ENCODE results near the gene ALMS1. TPM values are rescaled to one million over a fixed set of nuclear protein-coding genes. Genes with fewer than 3 reads are reported as not detected.

ALMS1 gene
- total RNA-seq, 2 donors from 2014 or later: 11.7 to 16.6 TPM

DNA sequence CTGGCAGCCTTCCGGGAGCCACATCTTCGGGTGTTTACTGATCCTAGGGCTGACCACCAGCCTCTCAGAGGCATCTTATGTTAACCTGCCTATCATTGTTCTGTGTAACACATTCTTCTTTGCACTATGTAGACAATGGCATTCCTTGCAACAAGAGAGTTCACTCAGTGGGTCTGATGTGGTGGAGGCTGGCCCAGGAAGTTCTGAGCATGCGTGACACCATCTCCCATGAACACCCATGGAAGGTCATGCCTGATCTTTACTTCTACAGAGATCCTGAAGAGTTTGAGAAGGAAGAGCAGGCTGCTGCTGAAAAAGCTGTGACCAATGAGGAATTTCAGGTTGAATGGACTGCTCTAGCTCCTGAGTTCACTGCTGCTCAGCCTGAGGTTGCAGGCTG is 15.3 kb upstream of the ALMS1 start:
- Histone ChIP-seq H3K36me3 (no peaks in the 10 kb centered on the region), H3K27me3 (no peaks in the 10 kb centered on the region), H3K27ac (no peak overlapping the region), H3K9me3 (no peaks in the 10 kb centered on the region), H3K4me3 (no peak overlapping the region), H3K9ac (ENCODE audit: low read depth in 2 of 2, low read length in 2 of 2) (no peak overlapping the region), H3K4me1 (no peaks in the 10 kb centered on the region)
- DNase-seq: no peak
- intact Hi-C loops (cut with DNase I): no loop called here
- TF ChIP-seq, protein P1, sequence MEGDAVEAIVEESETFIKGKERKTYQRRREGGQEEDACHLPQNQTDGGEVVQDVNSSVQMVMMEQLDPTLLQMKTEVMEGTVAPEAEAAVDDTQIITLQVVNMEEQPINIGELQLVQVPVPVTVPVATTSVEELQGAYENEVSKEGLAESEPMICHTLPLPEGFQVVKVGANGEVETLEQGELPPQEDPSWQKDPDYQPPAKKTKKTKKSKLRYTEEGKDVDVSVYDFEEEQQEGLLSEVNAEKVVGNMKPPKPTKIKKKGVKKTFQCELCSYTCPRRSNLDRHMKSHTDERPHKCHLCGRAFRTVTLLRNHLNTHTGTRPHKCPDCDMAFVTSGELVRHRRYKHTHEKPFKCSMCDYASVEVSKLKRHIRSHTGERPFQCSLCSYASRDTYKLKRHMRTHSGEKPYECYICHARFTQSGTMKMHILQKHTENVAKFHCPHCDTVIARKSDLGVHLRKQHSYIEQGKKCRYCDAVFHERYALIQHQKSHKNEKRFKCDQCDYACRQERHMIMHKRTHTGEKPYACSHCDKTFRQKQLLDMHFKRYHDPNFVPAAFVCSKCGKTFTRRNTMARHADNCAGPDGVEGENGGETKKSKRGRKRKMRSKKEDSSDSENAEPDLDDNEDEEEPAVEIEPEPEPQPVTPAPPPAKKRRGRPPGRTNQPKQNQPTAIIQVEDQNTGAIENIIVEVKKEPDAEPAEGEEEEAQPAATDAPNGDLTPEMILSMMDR (IDR thresholded peaks at IDR 0.05): no peak

DNA sequence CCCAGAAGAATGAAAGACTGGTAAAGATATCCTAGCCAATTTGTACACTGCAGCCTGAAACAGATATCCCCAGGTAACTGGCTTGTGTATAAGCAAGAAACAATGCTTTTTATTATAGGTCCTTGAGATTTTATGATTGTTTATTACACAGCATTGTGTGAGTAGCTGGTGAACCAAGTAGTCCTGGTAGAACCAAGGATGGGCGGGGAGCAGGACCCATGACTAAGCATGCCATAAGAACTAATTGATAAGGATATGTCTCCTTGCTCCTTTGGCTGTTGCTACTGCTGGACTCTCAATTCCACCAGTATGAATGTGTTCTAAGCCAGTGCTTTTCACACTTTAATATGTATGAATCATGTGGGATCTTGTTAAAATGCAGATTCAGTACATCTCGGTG is 12.3 kb upstream of the ALMS1 start:
- intact Hi-C loops (cut with DNase I): no loop called here
- no peaks in the 10 kb centered on the region for H3K27me3 ChIP-seq

DNA sequence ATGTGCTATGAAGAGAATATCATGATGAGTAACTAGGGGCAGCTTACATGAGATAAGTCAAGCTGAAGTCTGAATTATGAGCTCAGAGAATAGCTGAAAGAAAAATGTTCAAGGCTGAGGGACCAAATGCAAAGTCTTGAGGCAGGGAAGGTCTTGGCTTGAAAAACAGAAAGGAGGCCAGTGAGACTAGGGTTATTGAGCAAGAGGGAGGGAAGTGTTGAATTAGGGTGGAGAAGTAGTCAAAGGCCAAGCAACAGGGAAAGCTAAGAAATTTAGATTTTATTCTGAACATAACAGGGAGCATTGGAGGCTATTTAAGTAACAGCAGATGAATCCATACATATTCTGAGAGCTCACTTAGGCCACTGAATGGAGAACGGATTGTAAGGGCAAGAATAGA is 11.4 kb upstream of the ALMS1 start:
- H3K9me3 ChIP-seq: no peaks in the 10 kb centered on the region
- TF ChIP-seq, protein P1 (IDR thresholded peaks at IDR 0.05): no peak
- H3K4me1 ChIP-seq: no peaks in the 10 kb centered on the region
- H3K27ac ChIP-seq: no peak overlapping the region
- H3K36me3 ChIP-seq: no peaks in the 10 kb centered on the region
- no peak overlapping the region for H3K9ac ChIP-seq (ENCODE audit: low read depth in 2 of 2, low read length in 2 of 2)
- H3K4me3 ChIP-seq: no peak overlapping the region
- DNase-seq: no peak
- intact Hi-C loops (cut with DNase I): no loop called here
- H3K27me3 ChIP-seq: no peaks in the 10 kb centered on the region

More for the DNA sequence above, 12.3 kb upstream of the ALMS1 start:
- Histone ChIP-seq H3K9me3 (no peaks in the 10 kb centered on the region), H3K9ac (ENCODE audit: low read depth in 2 of 2, low read length in 2 of 2) (no peak overlapping the region), H3K27ac (no peak overlapping the region), H3K4me3 (no peak overlapping the region), H3K4me1 (no peaks in the 10 kb centered on the region), H3K36me3 (no peaks in the 10 kb centered on the region)
- DNase-seq: no peak
- TF ChIP-seq, protein P1 (IDR thresholded peaks at IDR 0.05): no peak

DNA sequence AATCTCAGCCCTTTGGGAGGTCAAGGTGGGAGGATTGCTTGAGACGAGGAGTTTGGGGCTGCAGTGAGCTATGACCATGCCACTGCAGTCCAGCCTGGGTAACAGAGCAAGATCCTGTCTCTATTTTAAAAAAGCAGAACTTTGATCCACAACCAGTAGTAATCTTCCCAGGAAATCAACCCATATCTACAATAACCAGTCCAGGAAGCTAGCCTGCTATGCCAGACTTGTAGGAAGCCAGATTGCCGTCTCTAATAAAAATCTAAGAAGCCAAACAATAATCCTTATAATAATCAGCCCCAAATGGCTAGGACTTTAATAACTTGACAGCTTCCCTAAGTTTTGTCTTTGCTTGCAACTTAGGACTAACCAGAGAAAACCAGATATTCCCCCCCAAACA is 9.0 kb upstream of the ALMS1 start:
- Histone ChIP-seq H3K27me3 (no peaks in the 10 kb centered on the region), H3K9me3 (no peaks in the 10 kb centered on the region), H3K4me3 (no peak overlapping the region), H3K36me3 (no peaks in the 10 kb centered on the region), H3K4me1 (no peaks in the 10 kb centered on the region), H3K9ac (ENCODE audit: low read depth in 2 of 2, low read length in 2 of 2) (no peak overlapping the region), H3K27ac (no peak overlapping the region)
- no peak for DNase-seq
- TF ChIP-seq, protein P1 (IDR thresholded peaks at IDR 0.05): no peak
- intact Hi-C loops (cut with DNase I): no loop called here

DNA sequence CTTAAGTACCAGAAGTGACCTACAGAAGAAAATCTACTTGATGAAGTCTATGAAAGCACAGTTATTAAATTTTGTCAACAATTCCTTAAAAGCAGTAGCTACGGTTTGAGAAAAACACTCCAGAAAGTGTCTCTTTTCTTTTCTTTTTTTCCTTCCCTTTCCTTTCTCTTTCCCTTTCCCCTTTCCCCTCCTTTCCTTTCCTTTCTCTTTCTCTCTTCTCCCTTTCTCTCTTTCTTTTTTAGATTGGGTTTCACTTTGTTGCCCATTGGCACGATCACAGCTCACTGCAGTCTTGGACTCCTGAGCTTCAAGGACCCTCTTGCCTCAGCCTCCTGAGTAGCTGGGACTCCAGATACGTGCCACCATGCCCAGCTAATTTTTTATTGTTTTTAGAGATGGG is 2.6 kb upstream of the ALMS1 start:
- no peak for DNase-seq
- H3K9ac ChIP-seq (ENCODE audit: low read depth in 2 of 2, low read length in 2 of 2): no peak overlapping the region
- no peaks in the 10 kb centered on the region for H3K36me3 ChIP-seq
- no peaks in the 10 kb centered on the region for H3K4me1 ChIP-seq
- TF ChIP-seq, protein P1 (IDR thresholded peaks at IDR 0.05): no peak
- H3K27me3 ChIP-seq: no peaks in the 10 kb centered on the region
- intact Hi-C loops (cut with DNase I): no loop called here
- H3K4me3 ChIP-seq: no peak overlapping the region
- H3K9me3 ChIP-seq: no peaks in the 10 kb centered on the region
- H3K27ac ChIP-seq: no peak overlapping the region

DNA sequence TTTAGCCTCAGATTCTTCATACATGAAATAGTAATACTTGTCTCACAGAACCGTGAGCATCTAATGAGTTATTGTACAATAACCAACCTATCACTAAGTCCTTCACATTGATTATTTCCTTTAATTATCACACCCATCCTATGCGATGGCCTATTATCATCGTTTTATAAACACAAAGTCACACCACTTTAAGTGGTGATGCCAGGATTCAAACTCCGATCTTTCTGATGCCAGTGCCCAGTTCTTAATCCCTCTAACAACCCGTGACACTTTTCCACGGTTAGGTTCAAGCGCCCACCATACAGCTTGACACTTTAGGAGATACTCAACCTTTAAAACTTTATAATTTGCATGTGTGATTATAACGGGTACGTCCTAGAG is 523 bp upstream of the ALMS1 start:
- no peak for DNase-seq
- intact Hi-C loops (cut with DNase I): no loop called here
- Histone ChIP-seq H3K9ac (ENCODE audit: low read depth in 2 of 2, low read length in 2 of 2) (peak overlapping the region; percentile 48 to 79), H3K9me3 (no peaks in the 10 kb centered on the region), H3K4me1 (no peaks in the 10 kb centered on the region), H3K27me3 (no peaks in the 10 kb centered on the region), H3K4me3 (peak overlapping the region; percentile 53), H3K27ac (peak overlapping the region; percentile 96), H3K36me3 (no peaks in the 10 kb centered on the region)
- TF ChIP-seq, protein P1 (IDR thresholded peaks at IDR 0.05): no peak
